ENCODE measurements around the gene GPR101.
"Not testable (repeated sequence)": the region's sequence is repeated elsewhere in the genome, so short reads cannot be mapped to it uniquely, and the experiment has no call there.

Gene GPR101

DNA sequence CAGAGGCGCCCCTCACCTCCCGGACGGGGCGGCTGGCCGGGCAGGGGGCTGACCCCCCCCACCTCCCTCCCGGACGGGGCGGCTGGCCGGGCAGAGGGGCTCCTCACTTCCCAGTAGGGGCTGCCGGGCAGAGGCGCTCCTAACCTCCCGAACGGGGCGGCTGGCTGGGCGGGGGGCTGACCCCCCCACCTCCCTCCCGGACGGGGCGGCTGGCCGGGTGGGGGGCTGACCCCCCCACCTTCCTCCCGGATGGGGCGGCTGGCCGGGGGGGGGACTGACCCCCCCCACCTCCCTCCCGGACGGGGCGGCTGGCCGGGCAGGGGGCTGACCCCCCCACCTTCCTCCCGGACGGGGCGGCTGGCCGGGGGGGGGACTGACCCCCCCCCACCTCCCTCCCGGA lies 33.6 kb downstream of the GPR101 start:
- DNase-seq: not testable (repeated sequence)

DNA sequence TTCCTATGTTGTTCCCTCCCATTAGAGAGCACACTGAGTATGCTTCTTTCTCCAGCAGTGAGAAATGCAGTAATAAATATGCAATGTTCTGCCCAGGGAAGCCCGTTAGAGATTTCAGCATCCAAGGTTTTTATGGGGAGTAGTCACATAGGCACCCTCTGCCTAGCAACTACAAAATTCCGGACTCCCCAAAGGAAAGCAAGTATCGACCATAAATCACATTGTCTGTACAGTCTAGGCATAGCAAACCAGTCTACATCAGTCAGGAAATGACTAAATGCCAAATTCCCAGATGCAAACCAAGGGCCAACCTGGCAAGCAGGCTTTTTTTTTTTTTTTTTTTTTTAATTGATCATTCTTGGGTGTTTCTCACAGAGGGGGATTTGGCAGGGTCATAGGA lies 34.8 kb downstream of the GPR101 start:
- DNase-seq: no peak
